ENCODE results near the gene DGAT2.
A peak's percentile ranks its signal among the peaks of the same experiment; 100 is the strongest.

The DGAT2 gene

DNA sequence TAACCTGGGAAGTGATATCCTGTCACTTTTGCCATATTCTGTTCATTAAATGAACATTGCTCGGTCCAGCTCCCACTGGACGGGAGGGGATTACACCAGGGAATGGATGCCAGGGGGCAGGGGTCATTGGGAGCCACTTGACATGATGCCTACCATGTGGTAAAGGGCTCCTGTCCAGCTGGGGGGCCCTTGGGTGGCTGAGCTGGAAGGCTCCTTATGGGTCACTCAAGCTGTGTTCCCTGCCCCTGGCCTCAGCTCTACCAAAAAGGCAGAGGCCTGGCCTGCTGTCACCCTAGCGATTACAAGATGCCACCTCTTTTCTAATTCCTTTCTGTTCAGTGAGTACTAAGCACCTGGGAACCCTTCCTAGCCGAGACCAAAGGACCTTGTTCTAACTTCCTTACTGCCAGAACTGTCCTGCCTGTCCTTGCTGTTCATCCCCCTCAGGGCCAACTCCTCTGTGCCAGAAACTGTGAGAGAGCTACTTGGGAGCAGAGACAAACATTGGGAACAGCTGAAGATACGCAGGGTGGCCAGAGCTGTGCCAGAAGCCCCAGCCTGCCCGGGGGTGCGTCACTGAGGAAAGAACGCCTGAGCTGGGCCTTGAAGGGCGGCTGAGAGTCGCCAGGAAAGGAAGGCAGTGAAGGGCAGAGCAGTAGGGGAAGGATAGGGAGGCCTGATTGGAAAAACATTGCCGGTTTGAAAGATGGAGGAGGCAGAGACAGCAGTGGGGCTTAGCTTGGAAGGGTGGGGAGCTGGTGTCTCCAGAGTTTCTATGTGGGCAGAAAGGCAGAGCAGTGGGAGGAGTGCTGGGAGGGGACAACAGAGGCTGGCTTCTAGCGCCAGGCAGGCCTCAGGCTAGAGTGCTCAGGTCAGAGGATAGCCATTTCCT, 33.7 kb downstream of the DGAT2 start:
- no peak for DNase-seq

DNA sequence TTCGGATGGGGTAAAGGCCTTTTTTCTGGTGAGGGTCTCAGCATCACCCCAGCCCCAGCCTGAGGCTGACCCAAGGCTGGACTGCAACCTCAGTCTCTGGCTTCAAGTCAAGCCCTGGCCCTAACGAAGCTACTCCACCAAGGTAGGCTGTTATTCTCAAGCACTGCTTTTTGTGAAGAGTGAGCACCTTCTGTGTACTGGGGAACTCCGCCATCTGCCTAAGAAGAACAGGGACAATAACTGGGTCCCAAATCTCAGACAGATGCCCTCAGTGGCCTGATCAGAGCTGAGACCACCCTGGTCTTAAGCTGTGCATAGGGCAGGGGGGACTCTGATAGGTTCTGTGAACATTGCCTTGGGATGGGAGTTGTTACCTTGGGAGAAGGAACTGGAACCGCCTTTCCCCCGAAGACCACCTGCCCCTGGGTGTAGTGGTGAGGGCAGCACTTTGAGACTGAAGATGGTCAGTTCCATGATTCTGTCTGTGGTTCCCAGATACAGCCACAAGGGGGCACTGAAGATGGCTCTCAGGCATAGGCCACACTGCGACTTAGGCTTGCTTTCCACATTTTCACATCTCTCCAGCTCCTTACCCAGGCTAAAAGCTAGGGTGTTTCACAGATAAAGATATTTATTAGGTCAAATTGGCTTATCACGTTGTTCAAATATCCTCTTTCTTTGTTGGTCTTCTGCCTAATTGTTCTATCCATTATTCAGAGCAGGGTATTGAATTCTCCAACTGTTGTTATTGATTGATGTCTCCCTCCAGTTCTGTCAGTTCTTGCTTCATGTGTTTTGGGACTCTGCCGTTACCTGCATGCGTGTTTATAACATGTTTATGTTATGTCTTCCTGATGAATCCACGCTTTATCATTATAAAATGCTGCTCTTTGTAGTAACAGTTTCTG, 34.6 kb downstream of the DGAT2 start:
- peak; percentile 63 to 67 for DNase-seq

DNA sequence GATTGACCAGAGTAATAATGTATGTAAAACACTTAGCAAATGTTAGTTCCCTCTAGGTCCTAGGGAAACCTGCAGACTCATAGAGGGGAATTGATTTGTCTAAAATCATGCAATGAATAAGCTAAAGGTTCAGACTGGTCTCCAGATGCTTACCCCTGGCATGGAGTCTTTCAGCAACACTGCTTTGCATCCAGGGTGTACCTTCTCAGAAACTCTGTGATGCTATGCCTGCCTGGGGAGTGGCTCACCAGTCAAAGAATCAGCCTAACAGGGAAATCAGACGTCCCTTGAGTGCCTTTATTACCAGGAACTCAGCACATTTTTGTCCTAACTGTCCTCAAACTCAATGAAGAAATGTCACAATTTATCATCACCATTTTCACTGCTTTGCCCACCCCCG, 40.5 kb downstream of the DGAT2 start:
- DNase-seq: no peak

- peak; percentile 37 to 42 for DNase-seq
Observed at GRCh38 chr11:75809991-75810390, 41.4 kb downstream of the DGAT2 start.

DNA sequence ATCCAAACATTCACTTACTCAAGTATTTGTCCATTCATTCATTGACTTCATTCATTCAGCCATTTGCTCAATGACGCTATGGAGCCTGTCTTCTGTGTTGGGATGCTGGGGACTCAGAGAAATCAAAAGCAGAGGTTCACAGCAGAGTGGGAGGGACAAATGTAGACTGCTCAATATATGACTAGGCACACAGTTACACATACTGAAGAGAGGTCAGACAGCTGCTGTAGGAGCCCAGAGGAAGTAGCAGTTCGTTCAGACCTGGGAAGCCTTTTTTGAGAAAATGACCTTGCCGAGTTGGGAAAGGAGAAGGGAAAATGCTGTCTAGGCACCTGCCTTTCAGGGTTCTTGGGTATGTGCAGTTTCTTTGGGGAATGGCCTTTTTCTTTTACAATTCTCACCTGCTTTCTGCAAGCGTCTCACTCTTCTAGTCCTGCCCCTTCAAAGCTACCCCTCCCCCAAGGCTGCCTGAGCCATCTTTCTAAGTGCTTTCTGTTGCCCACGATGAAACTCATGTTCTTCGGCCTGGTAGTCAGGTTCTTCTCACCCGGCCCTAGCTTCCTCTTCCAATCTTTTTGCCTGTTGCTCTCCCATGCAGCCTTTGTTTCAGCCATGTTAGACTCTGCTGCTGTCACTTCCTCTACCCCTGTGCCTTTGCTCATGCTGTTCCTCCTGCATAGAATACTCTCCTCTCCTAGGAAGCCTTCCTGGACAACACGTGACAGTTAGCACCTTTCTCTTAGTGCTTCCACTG, 42.2 kb downstream of the DGAT2 start:
- peak; percentile 8 to 16 for DNase-seq

- no peak for DNase-seq
Observed at GRCh38 chr11:75811485-75811884, 42.9 kb downstream of the DGAT2 start.

DNA sequence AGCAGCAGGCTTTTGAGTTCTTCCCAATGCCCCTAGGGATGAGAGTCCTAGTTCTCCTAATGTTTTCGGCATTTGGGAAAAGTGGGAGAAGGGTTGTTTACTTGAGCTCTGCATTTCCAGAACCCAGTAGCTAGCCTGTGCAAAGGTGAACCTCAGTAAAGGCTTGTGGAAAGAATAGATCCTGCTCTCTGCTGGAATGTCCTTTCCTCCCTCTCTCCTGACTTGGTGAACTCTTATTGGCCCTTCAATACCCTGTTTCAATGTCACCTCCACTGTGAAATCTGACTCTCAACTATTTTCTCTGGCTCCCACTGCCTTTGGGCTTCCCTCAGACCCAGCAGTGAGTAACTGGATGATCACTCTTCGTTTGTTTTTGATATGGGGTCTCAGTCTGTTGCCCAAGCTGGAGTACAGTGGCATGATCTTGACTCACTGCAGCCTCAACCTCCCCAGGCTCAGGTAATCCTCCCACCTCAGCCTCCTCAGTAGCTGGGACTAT, 44.0 kb downstream of the DGAT2 start:
- DNase-seq: no peak

DNA sequence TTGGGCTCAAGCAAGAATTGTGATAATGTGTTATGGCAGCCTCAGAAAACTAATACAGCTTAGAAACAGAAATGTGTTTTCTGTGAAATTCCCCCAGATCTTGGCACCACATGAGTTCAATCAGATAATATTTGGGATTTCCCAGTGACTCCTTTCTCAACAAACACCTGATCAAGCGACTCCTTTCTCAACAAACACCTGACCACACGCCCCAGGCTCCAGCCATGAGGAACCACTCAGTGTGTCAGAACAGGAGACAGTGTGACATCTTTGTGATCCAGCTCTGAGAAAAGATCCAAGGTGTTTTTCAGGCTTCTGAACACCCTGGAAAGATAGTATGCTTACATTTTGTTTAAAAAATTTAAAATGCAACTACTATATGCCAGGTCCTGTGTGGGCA, 44.5 kb downstream of the DGAT2 start:
- DNase-seq: no peak

DNA sequence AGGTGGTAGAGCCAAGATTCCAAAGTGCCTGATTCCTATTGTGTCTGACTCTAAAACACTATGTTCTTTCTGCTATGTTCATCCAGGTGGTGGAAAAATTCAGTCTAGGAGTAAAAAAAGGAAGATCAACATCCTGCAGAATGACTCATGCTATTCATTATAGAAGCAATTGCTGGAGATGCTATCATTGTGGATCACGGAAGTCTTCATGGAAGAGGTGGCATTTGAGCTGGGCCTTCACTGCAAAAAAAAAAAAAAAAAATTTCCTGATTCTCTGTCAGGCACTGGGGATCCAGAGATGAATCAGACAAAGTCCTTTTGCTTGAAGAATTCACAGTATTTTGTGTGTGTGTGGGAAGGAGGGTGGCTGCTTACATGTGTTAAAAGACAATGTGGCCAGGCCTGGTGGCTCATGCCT, 45.1 kb downstream of the DGAT2 start:
- DNase-seq: no peak

DNA sequence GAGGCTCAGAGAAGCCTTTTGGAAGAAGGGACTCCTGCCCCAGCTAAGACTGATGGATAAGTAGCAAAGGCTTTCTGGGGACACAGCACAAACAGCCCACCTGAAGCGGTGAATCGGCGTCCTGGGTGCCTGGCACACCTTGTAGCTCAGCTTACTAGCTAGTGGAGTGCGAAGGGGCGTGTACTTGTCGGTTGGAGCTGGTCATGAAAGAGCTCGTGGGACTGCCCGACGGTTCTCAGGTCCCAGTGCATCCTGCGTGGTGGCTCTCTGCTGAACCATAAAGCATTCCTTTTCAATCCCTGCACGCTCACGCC, 45.7 kb downstream of the DGAT2 start:
- peak; percentile 55 to 73 for DNase-seq

DNA sequence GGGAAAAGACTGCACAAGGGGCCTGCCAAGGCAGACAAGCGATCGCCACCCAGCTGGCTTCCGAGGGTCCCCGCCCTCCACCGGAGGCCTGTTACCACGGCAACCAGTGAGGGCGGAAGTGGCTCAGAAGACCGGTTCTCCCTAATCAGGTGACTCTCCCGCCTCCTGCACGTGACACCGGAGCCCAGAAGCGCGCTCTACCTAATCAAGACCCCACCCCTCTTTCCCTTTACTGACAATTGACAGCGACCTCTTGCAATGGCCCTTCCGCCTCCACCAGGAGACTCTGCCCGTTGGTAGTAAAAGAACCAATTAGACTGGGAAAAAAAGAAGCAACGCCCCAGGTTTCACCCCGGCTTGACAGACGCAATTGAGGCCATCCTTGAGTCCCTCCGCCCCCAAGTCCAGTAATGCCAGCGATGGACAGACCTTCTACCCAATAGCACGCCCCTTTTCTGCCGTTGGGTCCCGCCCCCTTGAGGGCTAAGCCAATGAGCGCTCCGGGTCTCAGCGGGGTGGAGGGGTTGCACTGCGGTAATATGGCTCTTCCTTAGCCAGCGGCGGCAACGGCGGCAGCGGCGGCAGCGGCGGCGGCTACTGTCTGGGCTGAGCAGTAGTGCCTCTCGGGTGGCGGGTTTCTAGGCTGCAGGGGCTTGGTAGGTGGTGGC, 46.2 kb downstream of the DGAT2 start, which contains the start of gene UVRAG:
TSS of gene UVRAG (plus strand) at position 534 of the 668 bp plus-strand sequence. CDS start 198 bp downstream, outside the sequence.
- peak; percentile 98 to 99 for DNase-seq

- DNase-seq: no peak
Observed at GRCh38 chr11:75815345-75816168, 47.0 kb downstream of the DGAT2 start.

DNA sequence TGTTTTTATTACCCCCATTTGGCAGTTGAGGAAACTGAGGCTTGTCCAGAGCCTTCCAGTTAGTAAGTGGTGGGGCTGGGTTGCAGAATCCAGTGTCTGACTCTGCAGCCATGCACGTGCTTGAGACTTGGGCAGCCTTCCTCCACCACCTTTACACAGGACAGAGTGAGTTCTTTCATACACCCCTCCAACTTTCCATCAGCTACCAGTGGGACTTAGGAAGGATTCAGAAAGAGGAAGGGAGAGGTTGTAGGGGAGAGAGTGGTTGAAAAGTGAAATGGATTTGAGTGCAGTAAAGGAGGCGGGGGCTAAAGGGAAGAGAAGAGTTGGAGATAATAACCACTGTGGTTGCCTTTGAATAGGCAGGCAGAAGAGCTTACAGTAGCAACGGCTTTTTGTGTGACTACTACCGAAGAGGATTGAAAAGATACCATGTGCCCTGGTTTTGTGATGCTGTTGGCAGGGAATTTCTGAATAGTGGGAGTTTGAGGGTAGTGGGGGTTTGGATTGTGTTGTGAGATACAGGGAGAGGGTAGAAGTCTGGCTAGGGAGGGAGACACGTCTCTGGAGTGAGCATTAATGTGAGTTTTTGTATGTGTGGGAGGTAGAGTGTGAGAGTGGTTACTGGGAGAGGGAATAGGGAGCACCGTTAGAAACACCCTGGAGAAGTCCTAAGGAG, 48.1 kb downstream of the DGAT2 start:
- peak; percentile 17 to 23 for DNase-seq

DNA sequence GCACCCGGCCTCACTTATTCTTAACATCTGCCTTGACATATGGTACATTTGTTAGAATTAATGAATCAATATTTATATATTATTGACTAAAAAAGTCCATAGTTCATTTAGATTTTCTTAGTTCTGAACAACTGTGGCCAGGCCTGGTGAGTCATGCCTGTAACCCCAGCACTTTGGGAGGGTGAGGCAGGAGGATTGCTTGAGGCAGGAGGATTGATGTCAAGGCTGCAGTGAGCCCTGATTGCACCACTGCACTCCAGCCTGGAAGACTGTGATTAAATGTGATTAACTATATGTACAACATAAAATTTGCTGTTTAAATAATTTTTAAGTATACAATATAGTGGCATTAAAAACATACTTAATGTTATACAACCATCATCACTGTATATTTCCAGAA, 52.1 kb downstream of the DGAT2 start:
- no peak for DNase-seq

GRCh38 chr11:75821202-75821601, 52.6 kb downstream of the DGAT2 start:
- DNase-seq: no peak

DNA sequence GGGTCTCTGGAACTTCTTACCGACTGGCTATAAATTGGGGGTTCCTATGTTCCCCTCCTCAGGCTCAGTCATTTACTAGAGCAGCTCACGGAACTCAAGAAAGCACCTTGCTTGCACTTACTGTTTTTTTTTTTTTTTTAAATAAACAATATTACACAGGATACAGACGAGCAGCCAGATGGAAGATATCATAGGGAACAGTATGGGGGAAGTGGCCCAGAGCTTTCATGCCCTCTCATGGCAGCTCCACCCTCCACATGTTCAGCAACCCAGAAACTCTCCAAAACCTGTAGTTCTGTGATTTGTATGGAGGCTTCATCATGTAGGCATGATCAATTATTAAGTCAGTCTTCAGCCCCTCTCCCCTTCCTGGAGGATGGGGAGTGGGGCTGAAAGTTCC, 54.0 kb downstream of the DGAT2 start:
- DNase-seq: no peak

GRCh38 chr11:75823415-75823814, 54.8 kb downstream of the DGAT2 start:
- DNase-seq: no peak

DNA sequence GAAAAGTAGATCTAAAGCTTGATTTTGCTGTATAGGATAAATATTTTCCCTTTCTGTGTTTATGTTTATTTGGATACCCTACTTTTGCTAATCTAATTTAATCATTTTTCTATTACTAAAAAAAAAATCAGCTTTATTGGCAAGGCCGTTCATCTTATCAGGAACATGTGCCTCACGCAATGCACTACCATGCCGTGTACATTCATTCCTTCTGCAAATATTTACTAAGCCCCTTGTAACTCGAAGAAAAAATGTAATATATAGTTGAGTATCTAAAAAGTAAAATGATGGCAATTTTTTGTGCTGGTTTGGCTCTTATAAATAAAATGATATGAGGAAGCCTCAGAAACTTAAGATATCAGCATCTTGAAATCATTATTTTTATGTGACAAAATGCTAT, 55.4 kb downstream of the DGAT2 start:
- no peak for DNase-seq

- no peak for DNase-seq
Observed at GRCh38 chr11:75826461-75827230, 58.1 kb downstream of the DGAT2 start.

DNA sequence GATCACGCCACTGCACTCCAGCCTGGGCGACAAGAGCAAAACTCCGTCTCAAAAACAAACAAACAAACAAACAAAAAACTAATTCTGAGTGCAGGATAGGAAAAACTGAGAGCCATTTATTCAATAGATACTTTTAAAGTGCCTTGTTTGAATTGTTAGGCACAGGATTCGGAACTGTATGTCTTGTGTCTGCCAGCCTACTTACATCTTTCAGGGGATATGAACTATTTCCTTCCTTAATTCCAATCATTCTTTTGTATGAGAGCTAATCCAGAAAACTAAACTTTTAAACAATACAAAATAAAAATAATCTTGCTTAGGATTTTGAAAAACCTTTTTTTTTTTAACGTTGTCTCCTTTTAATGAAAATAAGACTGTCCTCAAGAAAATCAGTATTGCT, 59.0 kb downstream of the DGAT2 start:
- no peak for DNase-seq

Measured in AML-193 (cell line).